ENCODE data around the gene YY1.
"Not testable (repeated sequence)": the region's sequence is repeated elsewhere in the genome, so short reads cannot be mapped to it uniquely, and the experiment has no call there.

The YY1 gene

DNA sequence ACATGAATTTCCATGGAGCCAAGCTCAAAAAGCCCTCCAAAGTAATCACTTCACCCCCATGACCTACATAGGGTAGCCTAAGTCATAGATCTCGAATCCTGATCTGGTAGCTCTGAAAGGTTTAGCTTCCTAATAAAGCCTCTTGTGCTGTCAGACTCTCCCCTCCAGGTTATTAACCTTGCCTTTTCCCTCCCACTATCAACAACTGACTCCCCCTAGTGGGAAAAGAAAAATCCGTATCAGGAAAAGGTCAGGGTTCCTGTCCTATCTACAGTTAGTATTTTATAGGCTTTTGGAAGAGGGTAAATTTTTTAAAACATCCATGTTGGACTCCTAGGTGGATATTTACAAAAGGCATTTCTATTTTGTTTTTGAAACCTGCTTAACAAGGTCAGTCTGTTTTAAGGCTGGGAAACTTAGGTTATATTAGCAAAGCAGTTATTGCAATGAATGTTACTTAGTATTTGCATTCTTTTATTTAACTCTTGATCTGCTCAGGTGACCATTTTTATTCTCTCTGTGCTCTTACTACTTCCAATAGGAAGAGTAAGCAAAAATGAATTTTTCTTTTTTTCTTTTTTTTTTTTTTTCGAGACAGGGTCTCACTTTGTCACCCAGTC lies 8.0 kb downstream of the YY1 start:
- no peak for DNase-seq

DNA sequence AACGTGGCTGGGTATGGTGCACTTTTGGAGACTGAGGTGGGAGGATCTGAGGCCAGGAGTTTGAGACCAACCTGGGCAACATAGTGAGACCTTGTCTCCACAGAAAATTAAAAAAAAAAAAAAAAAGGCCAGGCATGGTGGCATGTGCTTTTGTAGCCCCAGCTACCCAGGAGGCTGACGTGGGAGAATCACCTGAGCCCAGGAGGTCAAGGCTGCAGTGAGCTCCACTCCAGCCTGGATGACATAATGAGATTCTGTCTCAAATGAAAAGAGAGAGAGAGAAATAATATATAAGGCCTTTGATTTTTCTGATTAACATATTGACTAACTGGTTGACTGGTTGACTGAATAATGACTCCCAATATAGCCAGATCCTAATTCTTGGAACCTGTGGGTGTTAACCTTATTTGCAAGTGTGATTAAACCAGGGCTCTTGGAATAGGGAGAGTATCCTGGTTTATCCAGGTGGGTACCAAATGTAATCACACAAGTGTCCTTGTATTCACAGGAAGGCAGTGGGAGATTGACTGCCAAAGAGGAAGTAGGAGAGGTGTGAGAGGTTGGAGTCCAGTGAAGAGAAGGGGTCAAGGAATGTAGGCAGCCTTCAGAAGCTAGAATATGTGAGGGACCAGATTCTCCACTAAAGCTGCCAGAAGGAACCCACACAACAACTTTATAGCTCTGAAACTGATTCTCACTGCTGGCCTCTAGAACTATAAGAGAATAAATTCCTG lies 12.0 kb downstream of the YY1 start:
- DNase-seq, result no peak

DNA sequence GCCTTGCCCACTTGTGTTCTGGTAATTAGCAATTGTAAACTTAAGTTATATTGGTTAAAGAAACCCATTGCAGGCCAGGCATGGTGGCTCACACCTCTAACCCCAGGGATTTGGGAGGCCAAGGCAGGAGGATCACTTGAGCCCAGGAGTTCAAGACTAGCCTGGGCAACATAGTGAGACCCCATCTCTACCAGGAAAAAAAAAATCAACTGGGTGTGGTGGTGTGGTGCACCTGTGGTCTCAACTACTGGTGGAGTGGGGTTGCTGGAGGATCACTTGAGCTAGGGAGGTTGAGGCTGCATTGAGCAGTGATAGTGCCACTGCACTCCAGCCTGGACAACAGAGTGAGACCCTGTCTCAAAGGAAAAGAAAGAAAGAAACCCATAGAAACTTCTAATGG lies 13.7 kb downstream of the YY1 start:
- no peak for DNase-seq

DNA sequence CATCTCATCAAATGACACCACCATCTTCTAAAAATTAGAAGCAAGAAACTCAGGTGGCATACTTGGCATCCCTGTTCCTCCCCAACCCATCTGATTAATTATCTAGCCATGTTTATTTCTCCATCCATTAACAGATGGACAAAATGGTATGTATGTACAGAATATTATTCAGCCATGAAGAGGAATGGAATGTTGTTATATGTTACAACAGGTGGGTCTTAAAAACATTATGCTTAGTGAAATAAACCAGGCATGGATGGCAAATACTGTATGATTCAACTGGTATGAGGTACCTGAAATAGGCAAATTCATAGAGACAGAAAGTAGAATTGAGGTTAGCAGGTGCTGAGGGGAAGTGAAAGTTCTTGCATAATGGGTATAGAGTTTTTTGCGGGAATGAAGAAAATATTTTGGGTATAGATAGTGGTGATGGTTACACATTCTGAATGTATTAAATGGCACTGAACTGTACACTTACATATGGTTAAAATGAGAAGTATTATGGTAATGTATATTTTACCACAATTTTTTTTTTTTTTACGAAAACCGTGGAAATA lies 17.5 kb downstream of the YY1 start:
- DNase-seq, result no peak

DNA sequence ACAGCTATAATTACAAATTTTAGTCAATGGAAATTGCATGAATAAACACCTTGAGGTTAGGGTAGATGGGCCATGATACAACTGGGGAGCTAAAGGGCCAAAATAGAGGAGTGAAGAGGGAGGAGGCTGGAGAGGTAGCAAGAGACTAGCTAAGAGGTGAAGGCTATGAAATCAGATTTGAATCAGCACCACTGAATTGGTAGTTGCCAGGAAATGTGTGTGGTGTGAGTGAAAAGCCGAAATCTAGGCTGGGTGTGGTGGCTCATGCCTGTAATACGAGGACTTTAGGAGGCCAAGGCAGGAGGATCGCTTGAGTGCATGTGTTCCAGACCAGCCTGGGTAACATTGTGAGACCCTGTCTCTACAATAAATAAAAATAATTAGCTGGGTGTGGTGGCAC lies 22.7 kb downstream of the YY1 start:
- DNase-seq, result no peak

DNA sequence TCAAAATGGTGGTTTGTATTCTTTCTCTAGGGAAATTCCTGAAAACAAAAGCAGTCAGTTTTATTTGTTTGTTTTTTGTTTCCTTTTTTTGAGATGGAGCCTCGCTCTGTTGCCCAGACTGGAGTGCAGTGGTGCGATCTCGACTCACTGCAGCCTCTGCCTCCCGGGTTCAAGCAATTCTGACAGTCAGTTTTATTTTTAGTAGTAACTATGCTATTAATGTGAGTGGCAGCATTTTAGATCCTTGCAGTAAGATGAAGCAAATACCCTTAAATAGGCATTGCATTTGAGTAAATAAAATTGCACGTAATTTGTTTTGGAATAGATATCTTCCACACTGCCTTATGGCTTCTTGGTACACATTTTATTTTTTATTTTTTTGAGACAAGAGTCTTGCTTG lies 23.6 kb downstream of the YY1 start:
- no peak for DNase-seq

DNA sequence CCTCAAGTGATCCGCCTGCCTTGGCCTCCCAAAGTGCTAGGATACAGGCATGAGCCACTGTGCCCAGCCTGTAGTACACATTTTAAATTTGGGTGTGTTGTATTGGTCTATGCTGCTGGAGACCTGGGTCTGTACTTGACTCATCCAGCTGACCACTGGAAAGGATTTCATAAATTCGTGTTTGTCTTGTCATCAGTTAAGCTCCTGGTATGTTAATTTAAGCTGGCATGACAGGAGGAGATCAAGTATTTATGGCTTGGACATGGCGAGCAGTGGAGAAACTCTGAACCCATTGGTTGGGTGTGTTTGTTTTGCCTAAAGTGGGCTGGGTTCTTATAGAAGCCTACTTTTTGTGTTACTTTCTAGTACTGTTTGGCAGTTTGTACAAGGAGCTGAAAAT lies 24.2 kb downstream of the YY1 start:
- no peak for DNase-seq

DNA sequence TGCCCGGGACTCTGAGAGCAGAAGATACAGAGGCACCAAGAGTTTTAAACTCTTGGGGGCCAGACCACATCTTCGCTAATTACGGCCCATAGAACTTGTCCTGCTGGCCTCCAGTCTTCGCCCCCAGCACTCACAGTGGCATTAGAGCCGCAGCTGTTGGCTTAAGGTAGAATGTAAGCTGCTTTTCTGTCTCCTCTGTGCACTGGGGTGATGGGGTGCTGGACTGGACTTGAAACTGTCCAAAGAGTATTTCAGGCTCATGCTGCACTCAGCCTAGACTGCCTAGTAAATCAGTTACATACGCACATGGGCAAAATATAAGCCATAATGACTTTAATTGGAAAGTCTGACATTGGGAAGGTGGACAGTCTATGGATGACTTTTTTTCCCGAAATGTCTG lies 29.0 kb downstream of the YY1 start:
- no peak for DNase-seq

DNA sequence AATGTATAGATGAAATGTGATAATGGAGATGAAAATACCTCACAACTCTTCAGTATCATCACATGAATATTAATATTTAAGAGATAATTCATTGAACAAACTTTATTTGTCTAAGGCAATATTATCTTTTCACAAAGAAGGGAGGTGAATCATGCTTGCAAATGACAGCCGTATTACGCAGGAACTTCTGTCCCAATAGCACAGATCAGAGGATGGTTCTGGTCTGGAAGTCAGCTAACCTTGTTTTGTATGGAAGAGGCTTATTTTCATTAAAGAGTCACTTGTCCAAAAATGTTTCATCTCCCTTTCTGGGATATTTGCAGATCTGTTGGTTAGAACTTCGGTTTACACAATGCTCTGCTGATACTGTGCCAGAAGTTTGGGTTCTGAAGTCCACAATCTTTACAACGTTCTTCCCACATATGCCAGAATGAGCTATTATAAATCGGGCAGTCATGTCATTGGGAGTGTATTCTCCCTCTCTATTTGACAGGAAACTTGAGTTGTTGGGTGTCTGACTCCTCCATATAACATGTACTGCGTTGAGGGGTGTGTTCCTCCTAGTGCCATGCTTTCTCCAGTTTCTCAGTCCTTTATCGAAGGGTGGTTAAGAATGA lies 29.8 kb downstream of the YY1 start:
- DNase-seq, result no peak

DNA sequence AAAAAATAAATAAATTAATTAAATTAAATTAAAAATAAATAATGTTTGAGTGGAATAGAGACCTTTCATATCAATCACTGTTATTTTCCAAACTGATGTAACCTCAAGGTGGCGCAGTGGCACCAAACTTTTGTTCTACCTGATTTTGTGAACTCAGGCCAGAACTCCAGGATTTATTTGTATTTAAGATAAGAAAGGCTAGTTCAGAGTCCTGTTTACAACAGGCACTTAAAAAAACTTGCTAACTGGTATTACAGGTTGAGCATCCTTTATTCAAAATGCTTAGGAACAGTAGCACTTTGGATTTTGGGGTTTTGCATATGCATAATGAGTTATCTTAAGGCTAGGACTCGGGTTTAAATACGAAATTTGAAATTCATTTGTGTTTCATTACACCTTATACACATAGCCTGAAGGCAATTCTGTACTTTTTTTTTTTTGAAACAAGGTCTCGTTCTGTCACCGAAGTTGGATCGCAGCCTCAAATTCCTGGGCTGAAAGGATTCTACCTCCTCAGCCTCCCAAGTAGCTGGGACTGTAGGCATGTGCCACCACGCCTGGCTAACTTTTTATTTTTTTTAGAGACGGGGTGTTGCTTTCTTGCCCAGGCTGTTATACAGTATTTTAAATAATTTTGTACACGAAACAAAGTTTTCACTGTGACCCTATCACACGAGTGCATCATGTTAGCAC lies 32.4 kb downstream of the YY1 start:
- peak; percentile 37 for DNase-seq

DNA sequence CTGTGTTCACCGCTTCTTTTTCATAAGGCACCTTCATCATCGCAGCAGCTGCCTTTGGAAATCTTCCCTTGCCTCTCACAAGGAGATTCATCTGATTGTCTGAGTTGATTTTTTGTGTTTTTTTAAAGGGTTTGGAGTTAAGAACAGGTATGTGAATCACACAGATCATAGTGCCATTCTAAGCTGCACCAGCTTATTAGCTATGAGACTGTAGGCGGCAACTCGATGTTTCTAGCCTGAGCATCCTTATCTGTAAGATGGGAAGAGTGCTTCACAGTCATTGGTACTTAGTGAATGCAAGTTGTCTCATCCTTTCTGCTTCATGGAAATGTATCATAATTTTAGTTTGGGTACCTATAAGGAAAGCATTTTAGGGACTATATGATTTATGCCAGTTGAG lies 35.3 kb downstream of the YY1 start:
- no peak for DNase-seq

DNA sequence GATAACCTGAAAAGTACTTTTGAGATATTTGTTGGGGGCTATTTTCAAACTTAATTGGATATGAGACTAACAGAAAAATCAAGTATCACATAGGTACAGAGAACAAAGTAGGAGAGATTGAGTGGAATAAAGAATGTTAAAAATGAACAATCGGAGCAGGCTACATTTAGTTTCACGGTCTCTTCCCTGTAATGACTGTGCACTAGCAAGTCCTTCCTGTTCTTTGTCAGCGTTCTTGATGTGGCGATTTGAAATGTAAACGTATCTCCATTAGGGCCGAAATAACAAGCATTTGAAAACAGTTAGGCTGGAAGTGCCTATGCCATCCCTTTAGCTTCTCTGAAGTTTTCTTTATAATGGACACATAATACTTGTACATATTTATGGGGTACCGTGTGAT lies 36.3 kb downstream of the YY1 start:
- no peak for DNase-seq

DNA sequence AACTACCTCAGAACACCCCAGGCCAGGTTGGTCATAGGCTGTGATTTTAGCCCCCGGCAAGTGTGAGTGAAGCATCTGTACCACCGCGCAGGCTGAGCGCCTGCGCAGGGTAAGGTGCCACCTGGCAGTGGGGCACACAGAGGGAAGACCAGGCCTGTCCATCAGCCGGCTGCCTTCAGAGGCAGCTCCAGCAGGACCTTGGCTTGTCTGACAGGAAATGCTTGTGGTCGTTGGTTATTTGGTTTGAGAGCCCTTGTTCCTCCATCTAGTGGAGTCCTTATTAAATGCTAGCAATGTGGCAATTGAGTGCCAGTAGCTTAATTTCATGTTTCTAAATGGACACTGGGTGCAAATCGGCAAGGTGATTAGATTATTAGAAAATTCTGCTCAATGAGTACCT lies 39.8 kb downstream of the YY1 start:
- DNase-seq, result no peak

DNA sequence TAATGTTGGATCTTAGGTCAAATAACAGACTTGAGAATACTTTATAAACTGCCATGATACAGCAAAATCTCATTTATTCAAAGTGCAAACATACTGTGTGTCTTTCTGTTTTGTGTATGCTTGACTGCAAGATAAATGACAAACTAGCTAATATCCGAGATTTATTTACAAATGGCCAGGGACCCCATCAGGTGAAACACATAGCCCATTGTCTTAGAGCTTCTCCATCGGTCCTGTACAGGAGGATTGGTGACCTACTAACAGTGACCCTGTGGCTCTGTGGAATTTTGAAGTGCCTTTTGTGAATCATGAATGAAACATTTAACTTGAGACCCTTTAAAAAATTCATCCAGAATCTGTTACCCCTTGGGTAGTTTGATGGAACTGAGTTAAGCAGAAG lies 40.2 kb downstream of the YY1 start:
- DNase-seq, result no peak

DNA sequence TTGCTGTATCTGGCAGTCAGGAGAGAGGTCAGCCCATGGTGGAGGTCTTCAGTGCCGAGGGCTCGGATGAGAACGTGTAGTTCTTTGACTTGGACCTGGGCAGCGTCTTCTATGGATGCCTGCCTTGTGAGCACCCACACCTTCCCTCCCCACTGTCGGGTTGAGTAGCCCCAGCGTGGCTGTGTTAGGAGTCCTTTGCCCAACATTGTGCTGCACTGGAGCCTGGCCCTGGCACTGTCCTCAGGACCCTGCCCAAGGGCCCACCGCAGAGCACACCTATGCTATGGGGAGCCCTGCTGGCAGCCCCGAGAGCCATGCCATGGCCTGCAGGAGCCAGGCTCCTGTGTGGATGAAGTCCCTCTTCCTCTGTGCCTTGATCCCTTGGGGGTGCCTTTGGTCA lies 40.6 kb downstream of the YY1 start:
- no peak for DNase-seq

DNA sequence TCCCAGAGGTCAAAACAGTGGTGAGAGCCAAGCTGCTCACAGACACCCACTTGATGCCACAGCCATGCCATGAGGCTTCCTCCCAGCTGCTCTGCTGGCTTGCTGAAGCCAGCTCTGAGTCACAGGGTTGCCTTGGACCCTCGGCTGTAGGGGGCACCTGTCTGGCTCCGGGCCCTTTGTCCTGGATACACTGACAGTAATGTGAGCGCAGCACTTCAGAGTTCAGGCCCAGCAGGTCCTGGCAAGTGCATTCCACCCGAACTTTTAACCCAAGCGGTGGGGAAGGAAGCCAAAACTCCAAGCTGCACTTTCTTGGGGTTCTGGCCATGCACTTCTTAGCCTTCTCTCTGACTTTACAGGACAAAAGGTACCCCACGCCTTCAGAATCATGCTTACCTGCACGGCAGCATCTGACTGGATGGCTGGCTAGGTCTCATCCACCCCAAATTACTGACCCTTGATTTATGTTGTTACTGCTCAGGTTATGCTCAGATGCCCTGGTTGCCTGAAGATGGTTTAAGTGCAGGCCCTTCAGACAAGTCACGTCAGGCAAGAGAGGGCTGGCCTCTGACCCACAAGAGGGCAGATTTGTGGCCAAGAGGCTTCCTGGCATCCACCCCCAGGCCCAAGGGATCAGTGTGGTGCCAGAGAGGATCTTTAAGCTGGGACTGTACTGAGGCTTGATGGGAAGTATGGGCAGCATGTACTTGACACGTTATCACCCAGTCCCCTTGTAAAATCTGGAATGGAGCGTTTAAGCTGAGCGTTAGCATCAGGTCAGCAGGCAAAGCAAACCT lies 42.5 kb downstream of the YY1 start:
- no peak for DNase-seq

DNA sequence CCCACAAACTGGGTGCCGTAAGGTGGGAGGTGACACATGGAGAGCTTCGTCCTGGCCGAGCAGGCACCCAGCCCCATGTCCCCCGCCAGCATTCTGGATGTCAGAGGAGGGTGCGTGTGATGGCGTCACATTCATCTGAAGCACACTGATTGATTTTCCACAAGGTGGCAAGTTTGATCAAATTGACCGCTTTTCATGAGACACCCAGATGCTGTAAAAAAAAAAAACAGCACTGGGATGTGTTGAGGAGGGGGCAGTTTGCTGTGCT lies 43.1 kb downstream of the YY1 start:
- DNase-seq, result no peak

DNA sequence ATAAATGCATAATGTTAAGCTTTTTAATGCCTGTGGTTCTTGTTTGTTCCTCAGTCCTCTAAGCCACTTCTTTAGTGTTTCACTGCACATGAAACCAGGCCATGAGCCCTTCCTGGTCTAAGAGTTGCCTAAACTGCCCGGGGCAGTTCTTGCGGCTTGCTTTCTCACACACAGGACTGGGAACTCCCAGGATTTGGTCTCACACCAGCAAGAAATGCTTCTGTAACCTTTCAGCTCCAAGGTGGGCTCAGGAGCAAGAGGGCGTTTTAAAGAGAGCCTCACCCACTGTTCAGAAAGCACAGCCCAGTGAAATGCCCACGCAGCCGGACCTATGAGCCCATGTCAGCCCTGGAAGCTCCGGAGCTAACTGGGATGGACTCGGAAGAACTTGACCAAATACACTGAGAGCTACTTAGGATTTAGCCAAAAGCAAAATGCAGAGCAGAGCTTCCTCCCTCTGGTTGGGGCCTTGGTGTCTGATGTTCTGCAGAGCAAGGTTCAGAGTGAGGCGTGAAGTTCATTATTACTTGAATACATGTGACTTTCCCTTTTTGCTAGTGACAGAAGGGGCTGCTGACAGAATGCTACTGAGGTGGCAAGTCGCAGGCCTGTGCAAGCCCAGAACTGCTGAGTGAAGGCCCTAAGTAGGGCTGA lies 43.9 kb downstream of the YY1 start:
- DNase-seq, result no peak

DNA sequence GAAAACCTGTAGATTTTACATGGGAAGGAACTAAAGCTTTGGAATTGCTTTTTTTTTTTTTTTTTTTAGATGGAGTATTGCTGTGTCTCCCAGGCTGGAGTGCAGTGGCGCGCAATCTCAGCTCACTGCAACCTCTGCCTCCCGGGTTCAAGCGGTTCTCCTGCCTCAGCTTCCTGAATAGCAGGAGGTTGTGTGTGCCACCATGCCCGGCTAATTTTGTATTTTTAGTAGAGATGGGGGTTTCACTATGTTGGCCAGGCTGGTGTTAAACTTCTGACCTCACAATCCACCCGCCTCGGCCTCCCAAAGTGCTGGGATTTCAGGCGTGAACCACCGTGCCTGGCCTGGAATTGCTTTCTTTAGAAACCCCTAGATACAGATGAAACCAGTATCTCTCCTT lies 44.5 kb downstream of the YY1 start:
- DNase-seq, result not testable (repeated sequence)

DNA sequence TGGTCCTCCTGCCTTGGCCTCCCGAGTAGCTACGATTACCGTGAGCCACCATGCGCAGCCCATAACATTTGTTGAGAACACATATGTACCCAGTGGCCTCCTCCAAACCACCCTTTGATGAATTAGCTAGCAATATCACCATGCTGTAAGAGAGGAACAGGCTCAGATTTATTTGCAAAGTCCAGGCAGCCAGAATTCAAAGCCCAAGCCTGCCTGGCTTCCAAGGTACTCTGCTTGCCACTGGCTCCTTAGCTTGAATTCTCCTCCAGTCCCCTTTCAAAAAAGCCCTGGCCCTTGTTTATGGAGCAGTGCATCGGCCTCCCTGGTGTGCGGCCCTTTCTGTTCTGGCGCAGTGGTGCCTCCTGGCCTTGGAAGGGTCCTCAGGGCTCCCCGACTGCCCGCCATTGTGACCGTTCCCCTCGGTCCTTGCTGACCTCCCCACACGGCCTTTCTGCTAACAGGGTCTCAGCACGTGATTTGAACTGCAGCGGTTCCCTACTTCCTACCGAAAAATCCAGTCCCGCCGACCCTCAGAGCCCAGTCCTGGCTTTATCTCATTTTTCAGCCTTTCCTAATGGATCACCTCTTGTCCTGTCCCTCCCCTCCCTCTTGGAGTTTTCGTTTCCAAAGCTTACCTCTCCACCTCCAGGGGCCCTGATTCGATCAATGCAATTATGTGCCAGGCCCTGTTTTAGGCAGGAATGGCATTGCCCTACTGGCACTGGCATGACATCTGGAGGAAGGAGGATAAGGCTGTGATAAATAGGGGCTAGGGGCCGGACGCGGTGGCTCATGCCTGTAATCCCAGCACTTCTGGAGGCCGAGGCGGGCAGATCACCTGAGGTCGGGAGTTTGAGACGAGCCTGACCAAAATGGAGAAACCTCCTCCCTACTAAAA lies 45.3 kb downstream of the YY1 start:
- DNase-seq, result no peak
